GM21619 (cell line): ENCODE results near the gene SLC44A1.
A peak's percentile ranks its signal among the peaks of the same experiment; 100 is the strongest.

Source experiments
- ATAC-seq: cut with Tn5 transposase; IDR thresholded peaks from one replicate; pipeline ENCODE4 v1.9.1; 2021; ENCODE audit not compliant: unreplicated experiment

Gene SLC44A1

GRCh38 chr9:105297442-105298075 lies 53.1 kb downstream of the SLC44A1 start:
- ATAC-seq: no peak

- no peak for ATAC-seq
These were observed 54.9 kb downstream of the SLC44A1 start for GRCh38 chr9:105299190-105299854.

- no peak for ATAC-seq
These were observed 58.3 kb downstream of the SLC44A1 start for GRCh38 chr9:105302728-105303127.

- no peak for ATAC-seq
These were observed 61.4 kb downstream of the SLC44A1 start for GRCh38 chr9:105305856-105306255.

GRCh38 chr9:105306351-105307140 lies 62.1 kb downstream of the SLC44A1 start:
- ATAC-seq: peak; percentile 32

- no peak for ATAC-seq
These were observed 63.2 kb downstream of the SLC44A1 start for GRCh38 chr9:105307591-105308130.

GRCh38 chr9:105308461-105309341 lies 64.2 kb downstream of the SLC44A1 start:
- no peak for ATAC-seq

GRCh38 chr9:105309531-105309931 lies 65.1 kb downstream of the SLC44A1 start:
- ATAC-seq: no peak

- no peak for ATAC-seq
These were observed 66.9 kb downstream of the SLC44A1 start for GRCh38 chr9:105311306-105311705.

- no peak for ATAC-seq
These were observed 68.8 kb downstream of the SLC44A1 start for GRCh38 chr9:105313238-105313637.

GRCh38 chr9:105316703-105317102 lies 72.3 kb downstream of the SLC44A1 start:
- no peak for ATAC-seq

GRCh38 chr9:105318729-105319191 lies 74.3 kb downstream of the SLC44A1 start:
- ATAC-seq: no peak

- no peak for ATAC-seq
These were observed 74.9 kb downstream of the SLC44A1 start for GRCh38 chr9:105319202-105319813.

- peak; percentile 83 for ATAC-seq
These were observed 76.1 kb downstream of the SLC44A1 start for GRCh38 chr9:105320568-105320967.

- ATAC-seq: no peak
These were observed 83.8 kb downstream of the SLC44A1 start for GRCh38 chr9:105328296-105328695.

- no peak for ATAC-seq
These were observed 84.6 kb downstream of the SLC44A1 start for GRCh38 chr9:105328872-105329718.

GRCh38 chr9:105329719-105330062 lies 85.2 kb downstream of the SLC44A1 start:
- no peak for ATAC-seq

GRCh38 chr9:105330201-105330600 lies 85.8 kb downstream of the SLC44A1 start:
- ATAC-seq: no peak

GRCh38 chr9:105330755-105331154 lies 86.3 kb downstream of the SLC44A1 start:
- ATAC-seq: peak; percentile 63
